ENCODE data around the gene TBCE. TPM values are rescaled to one million over a fixed set of nuclear protein-coding genes. Genes with fewer than 3 reads are reported as not detected.
"Not testable (repeated sequence)": the region's sequence is repeated elsewhere in the genome, so short reads cannot be mapped to it uniquely, and the experiment has no call there.

The TBCE gene
- total RNA-seq, 1 donor from 2014 or later: 12.1 TPM

- peak in 1 of 2 donors; percentile 7 for DNase-seq (ENCODE audit: low read depth in 2 of 2)
Measured at GRCh38 chr1:235351898-235352297, 15.3 kb upstream of the TBCE start.

- DNase-seq (ENCODE audit: low read depth in 2 of 2): no peak
Measured at GRCh38 chr1:235357485-235358373, 9.5 kb upstream of the TBCE start.

- DNase-seq (ENCODE audit: low read depth in 2 of 2): no peak
Measured at GRCh38 chr1:235358899-235359298, 8.3 kb upstream of the TBCE start.

DNA sequence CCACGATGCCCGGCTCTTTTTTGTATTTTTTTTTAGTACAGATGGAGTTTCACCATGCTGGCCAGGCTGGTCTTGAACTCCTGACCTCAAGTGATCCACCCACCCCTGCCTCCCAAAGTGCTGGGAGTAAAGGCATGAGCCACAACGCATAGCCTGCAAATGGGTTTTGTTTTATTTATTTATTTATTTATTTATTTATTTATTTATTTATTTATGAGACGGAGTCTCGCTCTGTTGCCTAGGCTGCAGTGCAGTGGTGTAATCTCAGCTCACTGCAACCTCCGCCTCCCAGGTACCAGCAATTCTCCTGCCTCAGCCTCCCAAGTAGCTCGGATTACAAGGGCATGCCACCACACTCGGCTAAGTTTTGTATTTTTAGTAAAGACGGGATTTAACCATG lies 3.0 kb upstream of the TBCE start:
- not testable (repeated sequence) for DNase-seq (ENCODE audit: low read depth in 2 of 2)

DNA sequence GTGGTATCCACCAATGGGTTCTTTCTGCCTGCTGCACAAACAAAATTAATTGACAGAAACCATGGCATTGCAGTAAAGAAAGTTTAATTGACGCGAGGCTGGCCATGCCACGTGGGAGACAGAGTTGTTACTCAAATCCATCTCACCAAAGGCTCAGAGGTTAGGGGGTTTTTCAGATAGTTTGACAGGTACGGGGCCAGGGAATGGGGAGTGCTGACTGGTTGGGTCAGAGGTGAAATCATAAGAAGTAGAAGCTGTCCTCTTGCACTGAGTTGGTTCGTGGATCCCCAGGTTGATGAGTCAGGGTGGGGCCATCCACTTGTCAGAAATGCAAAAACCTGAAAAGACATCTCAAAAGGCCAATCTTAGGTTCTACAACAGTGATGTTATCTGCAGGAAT lies 941 bp upstream of the TBCE start:
- no peak for DNase-seq (ENCODE audit: low read depth in 2 of 2)

DNA sequence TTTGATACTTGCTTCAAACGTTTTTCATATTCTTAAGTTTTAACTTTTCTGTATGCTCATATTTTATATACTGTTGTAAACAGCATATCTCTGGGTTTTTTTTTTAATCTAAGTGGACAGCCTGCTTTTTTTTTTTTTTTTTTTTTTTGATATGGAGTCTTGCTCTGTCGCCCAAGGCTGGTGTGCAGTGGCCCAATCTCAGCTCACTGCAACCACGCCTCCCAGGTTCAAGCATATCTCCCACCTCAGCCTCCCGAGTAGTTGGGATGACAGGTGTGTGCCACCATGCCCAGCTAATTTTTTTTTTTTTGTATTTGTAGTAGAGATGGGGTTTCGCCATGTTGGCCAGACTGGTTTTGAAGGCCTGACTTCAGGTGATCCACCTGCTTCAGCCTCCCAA lies 1.2 kb downstream of the TBCE start:
- no peak for DNase-seq (ENCODE audit: low read depth in 2 of 2)

- no peak for DNase-seq (ENCODE audit: low read depth in 2 of 2)
Measured at GRCh38 chr1:235369802-235370201, 2.6 kb downstream of the TBCE start.

GRCh38 chr1:235375919-235376605 lies 8.8 kb downstream of the TBCE start:
- no peak for DNase-seq (ENCODE audit: low read depth in 2 of 2)

- DNase-seq (ENCODE audit: low read depth in 2 of 2): not testable (repeated sequence)
Measured at GRCh38 chr1:235378134-235378735, 11.0 kb downstream of the TBCE start.

GRCh38 chr1:235381955-235382739 lies 14.9 kb downstream of the TBCE start:
- DNase-seq (ENCODE audit: low read depth in 2 of 2): not testable (repeated sequence)

DNA sequence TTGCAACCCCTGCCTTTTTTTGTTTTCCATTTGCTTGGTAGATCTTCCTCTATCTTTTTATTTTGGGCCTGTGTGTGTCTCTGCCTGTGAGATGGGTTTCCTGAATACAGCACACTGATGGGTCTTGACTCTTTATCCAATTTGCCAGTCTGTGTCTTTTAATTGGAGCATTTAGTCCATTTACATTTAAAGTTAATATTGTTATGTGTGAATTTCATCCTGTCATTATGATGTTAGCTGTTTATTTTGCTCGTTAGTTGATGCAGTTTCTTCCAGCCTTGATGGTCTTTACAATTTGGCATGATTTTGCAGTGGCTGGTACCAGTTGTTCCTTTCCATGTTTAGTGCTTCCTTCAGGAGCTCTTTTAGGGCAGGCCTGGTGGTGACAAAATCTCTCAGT lies 18.4 kb downstream of the TBCE start:
- DNase-seq (ENCODE audit: low read depth in 2 of 2): not testable (repeated sequence)

GRCh38 chr1:235391874-235392273 lies 24.6 kb downstream of the TBCE start:
- DNase-seq (ENCODE audit: low read depth in 2 of 2): no peak

GRCh38 chr1:235397733-235398132 lies 30.5 kb downstream of the TBCE start:
- DNase-seq (ENCODE audit: low read depth in 2 of 2): no peak

GRCh38 chr1:235399661-235400060 lies 32.4 kb downstream of the TBCE start:
- DNase-seq (ENCODE audit: low read depth in 2 of 2): no peak

DNA sequence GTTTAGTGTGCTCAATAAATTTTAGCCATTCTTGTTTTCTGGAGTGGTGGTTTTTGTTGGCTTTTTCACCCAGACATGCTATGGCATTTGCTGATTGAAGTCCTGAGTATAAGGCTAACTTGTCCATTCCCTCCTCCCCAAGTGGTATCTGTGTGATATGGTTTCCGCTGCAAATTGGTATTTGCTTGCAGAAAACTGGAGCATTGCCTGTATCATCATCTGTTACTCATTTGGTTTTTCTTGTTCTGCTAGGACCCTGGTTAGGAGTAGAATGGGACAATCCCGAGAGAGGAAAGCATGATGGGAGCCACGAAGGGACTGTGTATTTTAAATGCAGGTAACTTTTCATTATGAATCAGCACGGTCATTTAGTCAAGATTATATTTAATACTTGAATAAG lies 34.0 kb downstream of the TBCE start:
- no peak for DNase-seq (ENCODE audit: low read depth in 2 of 2)

- peak in 1 of 2 donors; percentile 37 for DNase-seq (ENCODE audit: low read depth in 2 of 2)
Measured at GRCh38 chr1:235402457-235403200, 35.4 kb downstream of the TBCE start.

- no peak for DNase-seq (ENCODE audit: low read depth in 2 of 2)
Measured at GRCh38 chr1:235403593-235403992, 36.4 kb downstream of the TBCE start.

GRCh38 chr1:235404190-235404589 lies 37.0 kb downstream of the TBCE start:
- no peak for DNase-seq (ENCODE audit: low read depth in 2 of 2)

GRCh38 chr1:235407419-235407818 lies 40.2 kb downstream of the TBCE start:
- DNase-seq (ENCODE audit: low read depth in 2 of 2): no peak

DNA sequence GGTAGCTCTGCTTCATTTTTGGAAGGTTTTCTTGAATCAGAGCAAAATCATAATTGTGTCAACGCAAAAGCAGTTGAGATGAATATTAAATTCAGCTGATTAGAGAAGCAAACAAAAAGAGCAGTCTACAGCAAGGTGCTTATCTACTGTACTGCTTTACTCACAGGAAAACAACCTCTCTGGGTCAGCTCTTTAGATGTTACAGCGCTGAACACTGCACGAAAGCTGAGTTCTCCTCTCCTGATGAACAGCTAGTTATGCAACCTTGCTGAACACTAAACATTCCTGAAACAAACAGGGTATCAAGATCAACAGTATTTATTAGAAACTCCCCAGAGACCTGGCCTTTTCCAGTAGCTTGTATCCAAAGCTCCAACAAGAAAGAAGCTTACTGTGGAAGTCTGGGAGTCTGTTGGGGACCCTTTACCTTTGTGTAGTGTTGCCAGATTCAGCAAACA lies 41.3 kb downstream of the TBCE start:
- DNase-seq (ENCODE audit: low read depth in 2 of 2): no peak

All from lung microvascular endothelial cell (primary cell).